ENCODE results near the gene ZFHX3.
A peak's percentile ranks its signal among the peaks of the same experiment; 100 is the strongest.

ZFHX3 gene

GRCh38 chr16:73056448-73056847 is 8.5 kb upstream of the ZFHX3 start:
- DNase-seq: no peak

- peak; percentile 47 to 66 for DNase-seq
Measured at GRCh38 chr16:73054813-73055482, 7.0 kb upstream of the ZFHX3 start.

GRCh38 chr16:73054498-73054812 is 6.5 kb upstream of the ZFHX3 start:
- DNase-seq: peak; percentile 32 to 35

GRCh38 chr16:73054125-73054484 is 6.2 kb upstream of the ZFHX3 start:
- DNase-seq: peak in 1 of 2 experiments; percentile 55

DNA sequence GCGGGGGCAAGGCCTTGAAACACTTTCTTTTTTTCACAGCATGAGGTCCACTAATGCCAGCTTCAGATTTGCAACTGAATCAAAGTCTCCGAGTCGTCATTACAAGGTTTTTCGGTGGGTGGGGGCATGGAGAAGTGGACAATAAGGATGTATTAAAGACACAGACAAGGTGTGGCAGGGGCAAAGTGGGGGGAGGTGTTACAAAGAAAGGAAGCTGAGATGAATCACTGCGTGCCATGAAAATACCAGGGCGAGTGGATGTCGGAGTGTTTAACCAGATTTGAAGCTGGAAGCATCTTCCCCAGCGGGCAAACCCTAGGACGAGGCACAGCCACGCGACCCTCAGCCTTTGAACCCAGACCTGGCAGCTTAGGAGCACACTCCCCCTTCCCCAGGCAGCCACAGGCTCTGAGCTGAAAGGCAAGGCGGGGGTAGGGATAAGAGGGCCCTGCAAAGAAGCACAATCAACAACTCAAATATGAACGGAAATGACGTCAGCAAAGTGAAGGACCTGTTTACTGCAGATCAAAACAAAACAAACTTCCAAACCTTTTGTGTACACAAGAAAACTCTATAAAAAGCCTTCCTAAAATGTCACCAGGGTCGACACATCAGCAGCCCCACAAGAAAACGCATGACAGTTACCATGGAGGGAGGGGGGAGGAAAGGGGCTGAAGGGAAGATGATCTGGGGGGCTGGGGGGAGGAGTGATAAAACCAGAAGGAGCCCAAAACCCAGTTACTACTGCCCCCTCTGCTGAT is 5.6 kb upstream of the ZFHX3 start:
- DNase-seq: peak; percentile 82 to 90

GRCh38 chr16:73053038-73053363 is 5.1 kb upstream of the ZFHX3 start:
- no peak for DNase-seq

DNA sequence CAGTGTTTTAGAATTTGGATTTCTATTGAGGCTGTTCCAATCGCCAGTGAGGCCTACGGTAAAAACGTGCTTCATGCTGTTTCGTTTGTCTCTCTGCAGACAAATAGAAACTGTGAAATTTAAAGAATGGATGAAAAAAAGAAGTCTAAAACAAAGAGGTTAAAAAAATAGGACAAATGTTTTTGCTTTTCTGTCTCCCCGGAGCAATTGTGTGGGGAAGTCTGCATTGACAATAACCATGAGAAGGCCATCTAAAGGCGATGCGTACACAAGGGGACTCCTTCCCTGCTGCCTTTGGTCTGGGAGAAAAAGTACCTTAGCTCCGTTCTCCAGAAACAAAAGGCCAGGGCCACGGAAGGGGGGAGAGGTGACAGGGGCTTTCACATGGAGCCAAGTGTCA is 4.6 kb upstream of the ZFHX3 start:
- peak in 1 of 2 experiments; percentile 37 for DNase-seq

DNA sequence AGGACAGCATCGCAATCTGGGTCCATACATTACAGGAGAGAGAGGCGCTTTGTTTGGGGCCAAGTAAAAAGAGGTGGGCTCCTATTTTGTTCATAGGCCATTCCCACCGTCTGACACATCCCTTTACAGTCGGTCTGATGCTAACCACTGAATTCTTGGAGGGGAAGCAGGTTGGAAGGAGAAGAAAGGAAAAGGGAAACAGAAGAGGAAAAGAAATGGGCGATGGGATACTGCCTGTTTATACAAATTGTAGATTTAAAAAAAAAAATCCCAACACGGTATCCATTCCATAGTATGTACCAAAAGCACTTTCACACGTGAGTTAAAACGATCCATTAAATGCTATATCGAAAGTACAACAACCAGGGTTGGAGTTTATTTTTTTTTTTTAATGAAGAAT is 4.0 kb upstream of the ZFHX3 start:
- DNase-seq: no peak

DNA sequence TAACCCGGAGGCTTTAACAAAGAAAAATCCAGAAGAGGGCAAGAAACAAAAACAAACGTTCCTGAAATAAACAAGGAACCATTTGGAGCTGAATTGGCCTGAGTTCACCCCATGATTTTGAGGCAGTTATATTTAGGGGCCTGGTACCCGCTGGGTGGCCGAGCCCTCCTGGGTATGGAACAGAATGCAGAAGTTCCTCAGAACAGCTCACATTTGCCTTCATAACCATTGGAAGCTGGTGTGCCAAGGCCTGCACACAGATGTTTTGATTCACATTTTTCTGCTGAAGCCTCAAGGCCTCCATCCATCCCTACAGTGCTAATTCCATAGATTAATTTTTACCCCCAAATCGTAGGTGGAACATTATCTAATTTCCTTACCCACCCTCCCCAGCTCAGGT is 3.3 kb upstream of the ZFHX3 start:
- DNase-seq: no peak

DNA sequence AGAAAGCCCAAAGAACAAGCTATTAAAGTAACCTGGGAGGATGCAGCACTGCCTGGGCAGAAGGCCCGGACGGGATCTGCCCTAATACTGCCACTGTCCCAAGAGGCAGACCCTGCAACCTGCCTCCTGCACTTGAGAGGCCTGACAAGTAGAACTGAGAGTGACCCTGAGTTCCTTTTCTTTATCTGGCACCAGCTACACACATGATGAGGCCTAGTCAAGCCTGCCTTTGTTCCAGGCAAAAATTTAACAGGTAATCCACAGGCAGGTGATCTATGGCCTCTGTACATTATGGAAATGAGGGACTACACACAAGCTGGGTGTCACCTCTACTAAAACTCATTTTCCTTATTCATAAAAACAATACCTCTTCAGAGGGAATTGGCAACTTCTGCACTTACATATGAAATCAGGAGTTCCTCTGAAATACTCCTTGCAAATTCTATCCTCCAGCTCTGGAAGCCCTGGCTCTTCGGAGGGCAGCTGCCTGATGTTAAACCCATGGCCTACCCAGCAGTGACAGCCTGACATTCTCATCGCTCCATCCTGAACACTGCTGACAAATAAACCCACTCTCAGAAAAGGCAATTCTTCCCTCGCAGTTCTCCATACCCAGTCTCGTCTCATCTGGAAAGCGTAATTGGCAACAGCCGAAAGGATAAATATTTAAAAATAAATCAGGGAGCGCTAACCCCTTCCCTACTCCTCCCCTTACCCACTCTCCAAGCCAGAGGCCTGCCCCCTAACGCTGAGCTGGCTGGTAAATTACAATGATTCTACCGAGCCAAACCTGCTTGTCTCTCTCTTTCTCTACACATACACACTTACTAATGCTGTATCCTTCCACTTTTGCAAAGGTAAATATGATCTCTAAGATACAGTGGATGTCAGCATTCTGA is 2.5 kb upstream of the ZFHX3 start:
- DNase-seq: peak; percentile 20 to 34

GRCh38 chr16:73049511-73049910 is 1.6 kb upstream of the ZFHX3 start:
- peak in 1 of 2 experiments; percentile 31 for DNase-seq

GRCh38 chr16:73049091-73049490 is 1.2 kb upstream of the ZFHX3 start:
- DNase-seq: peak; percentile 27 to 31

GRCh38 chr16:73048292-73049080 is 558 bp upstream of the ZFHX3 start:
- peak; percentile 25 to 32 for DNase-seq

GRCh38 chr16:73047221-73047535 is 750 bp downstream of the ZFHX3 start:
- DNase-seq: no peak

GRCh38 chr16:73046849-73047214 is 1.1 kb downstream of the ZFHX3 start:
- no peak for DNase-seq

- DNase-seq: no peak
Measured at GRCh38 chr16:73046202-73046848, 1.6 kb downstream of the ZFHX3 start.

GRCh38 chr16:73043828-73044467 is 4.0 kb downstream of the ZFHX3 start:
- DNase-seq: no peak

GRCh38 chr16:73042807-73043206 is 5.1 kb downstream of the ZFHX3 start:
- DNase-seq: no peak

- no peak for DNase-seq
Measured at GRCh38 chr16:73041676-73042075, 6.3 kb downstream of the ZFHX3 start.

GRCh38 chr16:73040735-73041402 is 7.1 kb downstream of the ZFHX3 start:
- DNase-seq: no peak

GRCh38 chr16:73040136-73040535 is 7.8 kb downstream of the ZFHX3 start:
- DNase-seq: no peak
